ENCODE measurements around the gene GNAS-AS1.

- TF ChIP-seq POLR2A (IDR thresholded peaks at IDR 0.05) (no peak), EP300 (IDR thresholded peaks at IDR 0.05) (no peak)
- TF ChIP-seq, protein P1, sequence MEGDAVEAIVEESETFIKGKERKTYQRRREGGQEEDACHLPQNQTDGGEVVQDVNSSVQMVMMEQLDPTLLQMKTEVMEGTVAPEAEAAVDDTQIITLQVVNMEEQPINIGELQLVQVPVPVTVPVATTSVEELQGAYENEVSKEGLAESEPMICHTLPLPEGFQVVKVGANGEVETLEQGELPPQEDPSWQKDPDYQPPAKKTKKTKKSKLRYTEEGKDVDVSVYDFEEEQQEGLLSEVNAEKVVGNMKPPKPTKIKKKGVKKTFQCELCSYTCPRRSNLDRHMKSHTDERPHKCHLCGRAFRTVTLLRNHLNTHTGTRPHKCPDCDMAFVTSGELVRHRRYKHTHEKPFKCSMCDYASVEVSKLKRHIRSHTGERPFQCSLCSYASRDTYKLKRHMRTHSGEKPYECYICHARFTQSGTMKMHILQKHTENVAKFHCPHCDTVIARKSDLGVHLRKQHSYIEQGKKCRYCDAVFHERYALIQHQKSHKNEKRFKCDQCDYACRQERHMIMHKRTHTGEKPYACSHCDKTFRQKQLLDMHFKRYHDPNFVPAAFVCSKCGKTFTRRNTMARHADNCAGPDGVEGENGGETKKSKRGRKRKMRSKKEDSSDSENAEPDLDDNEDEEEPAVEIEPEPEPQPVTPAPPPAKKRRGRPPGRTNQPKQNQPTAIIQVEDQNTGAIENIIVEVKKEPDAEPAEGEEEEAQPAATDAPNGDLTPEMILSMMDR (IDR thresholded peaks at IDR 0.05): no peak
Measured at GRCh38 chr20:58781138-58781537, 69.6 kb downstream of the GNAS-AS1 start.
